Fibroblast of peridontal ligament (primary cell): Measurements from ENCODE around the gene WDR70.
"Not testable (repeated sequence)": the region's sequence is repeated elsewhere in the genome, so short reads cannot be mapped to it uniquely, and the experiment has no call there.

ENCODE experiments used
- DNase-seq: peaks from one replicate; pipeline ENCODE4 v3.0.0-alpha.2; 2010; ENCODE audit errors: extremely low read depth

Gene WDR70

GRCh38 chr5:37517686-37518085 is 138.6 kb downstream of the WDR70 start:
- DNase-seq: no peak

DNA sequence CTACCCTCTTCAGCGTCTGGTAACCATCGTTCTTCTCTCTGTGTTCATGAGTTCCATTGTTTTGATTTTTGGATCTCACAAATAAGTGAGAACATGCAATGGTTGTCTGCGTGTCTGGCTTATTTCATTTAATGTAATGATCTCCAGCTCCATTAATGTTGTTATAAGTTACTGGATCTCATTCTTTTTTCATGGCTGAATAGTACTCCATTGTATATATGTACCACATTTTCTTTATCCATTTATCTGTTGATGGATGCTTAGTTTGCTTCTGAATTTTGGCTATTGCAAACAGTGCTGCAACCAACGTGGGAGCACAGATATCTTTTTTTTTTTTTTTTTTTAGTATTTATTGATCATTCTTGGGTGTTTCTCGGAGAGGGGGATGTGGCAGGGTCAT is 139.2 kb downstream of the WDR70 start:
- DNase-seq: not testable (repeated sequence)

DNA sequence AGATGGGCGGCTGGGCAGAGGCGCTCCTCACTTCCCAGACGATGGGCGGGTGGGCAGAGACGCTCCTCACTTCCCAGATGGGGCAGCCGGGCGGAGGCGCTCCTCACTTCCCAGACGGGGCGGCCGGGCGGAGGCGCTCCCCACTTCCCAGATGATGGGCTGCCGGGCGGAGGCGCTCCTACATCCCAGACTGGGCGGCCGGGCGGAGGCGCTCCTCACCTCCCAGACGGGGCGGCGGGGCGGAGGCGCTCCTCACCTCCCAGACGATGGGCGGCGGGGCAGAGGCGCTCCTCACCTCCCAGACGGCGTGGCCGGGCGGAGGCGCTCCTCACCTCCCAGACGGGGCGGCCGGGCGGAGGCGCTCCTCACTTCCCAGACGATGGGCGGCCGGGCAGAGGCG is 140.2 kb downstream of the WDR70 start:
- no peak for DNase-seq

DNA sequence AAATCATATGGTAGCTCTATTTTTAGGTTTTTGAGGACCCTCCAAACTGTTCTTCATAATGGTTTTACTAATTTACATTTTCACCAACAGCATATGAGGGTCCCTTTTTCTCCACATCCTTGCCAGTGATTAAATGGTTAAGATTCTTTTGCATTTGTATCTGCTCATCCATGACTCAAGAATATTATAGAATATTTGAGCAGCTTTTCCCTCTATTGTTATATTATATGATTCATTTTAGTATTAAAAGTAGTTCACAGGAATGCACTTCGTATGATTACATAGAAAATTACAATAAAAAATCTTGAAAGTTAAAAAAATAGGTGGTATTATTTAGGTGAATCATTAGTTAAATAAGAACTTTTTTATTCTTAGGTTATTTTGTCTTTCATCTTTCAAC is 140.7 kb downstream of the WDR70 start:
- no peak for DNase-seq

GRCh38 chr5:37520811-37521210 is 141.7 kb downstream of the WDR70 start:
- DNase-seq: no peak

- DNase-seq: no peak
Observed at GRCh38 chr5:37532976-37533740, 154.0 kb downstream of the WDR70 start.

- no peak for DNase-seq
Observed at GRCh38 chr5:37533851-37534250, 154.7 kb downstream of the WDR70 start.

DNA sequence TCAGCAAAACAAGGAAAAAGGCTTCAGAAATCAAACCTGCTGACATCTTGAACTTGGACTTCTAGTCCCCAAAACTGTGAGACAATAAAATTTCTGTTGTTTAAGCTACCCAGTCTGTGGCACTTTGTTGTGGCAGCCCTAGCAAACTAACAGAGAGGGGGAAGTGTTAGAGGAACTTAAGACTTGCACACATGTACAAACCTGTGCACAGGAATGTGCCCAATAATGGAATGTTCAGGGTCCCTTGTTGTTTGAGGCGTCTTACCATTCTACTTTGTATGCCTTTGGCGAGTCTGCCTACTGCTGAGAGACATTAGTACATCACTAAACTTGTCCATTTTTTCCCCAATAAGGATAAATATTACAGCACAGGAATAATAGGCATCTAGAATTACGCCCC is 160.3 kb downstream of the WDR70 start:
- DNase-seq: no peak

GRCh38 chr5:37543216-37543615 is 164.1 kb downstream of the WDR70 start:
- no peak for DNase-seq

- DNase-seq: no peak
Observed at GRCh38 chr5:37549411-37549810, 170.3 kb downstream of the WDR70 start.

- no peak for DNase-seq
Observed at GRCh38 chr5:37552161-37552560, 173.0 kb downstream of the WDR70 start.

- DNase-seq: peak; percentile 21
Observed at GRCh38 chr5:37552770-37553719, 173.9 kb downstream of the WDR70 start.

DNA sequence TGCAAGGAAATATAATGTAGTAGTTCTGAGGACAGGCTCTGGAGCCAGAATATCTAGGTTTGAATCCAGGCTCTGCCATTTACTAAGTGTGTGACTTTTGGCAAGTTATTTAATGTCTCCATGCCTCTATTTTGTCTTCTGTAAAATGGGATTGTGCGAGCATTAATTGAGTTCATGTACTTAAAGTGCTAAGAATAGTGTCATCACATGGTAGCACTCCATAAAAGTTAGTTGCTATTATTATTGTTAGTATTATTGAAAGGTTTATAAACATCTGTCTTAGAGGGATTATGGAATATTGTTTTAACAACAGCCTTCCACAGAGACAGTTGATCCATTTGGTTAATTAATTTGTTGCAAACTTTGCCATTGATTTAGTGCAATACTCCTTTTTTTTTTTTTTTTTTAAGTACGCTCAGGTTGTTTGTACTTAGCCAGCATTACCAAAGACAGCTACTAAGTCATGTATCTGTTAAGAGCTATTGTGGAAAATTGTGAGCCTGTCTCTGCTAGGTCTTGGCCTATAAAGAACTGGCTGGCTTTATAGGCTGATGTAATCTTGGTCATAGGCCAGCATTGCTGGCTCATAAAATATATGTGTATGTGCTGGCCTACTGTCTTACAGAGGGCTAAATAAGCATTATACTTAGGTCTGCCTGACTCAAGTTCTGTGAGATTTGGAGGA is 174.7 kb downstream of the WDR70 start:
- DNase-seq: peak; percentile 55

- DNase-seq: no peak
Observed at GRCh38 chr5:37554405-37554739, 175.3 kb downstream of the WDR70 start.

DNA sequence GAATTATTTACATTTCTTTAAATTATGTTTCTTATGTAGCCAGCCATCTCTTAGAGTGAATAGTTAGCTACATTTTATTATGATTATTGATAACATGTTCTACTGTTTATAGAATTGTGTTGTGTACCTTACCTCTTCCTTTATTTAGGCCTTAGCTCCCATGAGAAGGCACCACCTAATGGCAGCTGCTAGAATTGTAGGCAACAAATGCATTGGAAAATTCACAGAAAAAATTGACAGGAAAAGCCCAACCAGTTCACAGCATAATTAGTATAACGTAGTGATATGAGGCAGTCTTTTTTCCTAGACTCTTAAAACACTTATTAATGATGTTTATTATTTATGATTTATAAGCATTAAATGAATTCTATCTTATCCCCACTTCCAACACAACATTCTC is 175.8 kb downstream of the WDR70 start:
- no peak for DNase-seq

DNA sequence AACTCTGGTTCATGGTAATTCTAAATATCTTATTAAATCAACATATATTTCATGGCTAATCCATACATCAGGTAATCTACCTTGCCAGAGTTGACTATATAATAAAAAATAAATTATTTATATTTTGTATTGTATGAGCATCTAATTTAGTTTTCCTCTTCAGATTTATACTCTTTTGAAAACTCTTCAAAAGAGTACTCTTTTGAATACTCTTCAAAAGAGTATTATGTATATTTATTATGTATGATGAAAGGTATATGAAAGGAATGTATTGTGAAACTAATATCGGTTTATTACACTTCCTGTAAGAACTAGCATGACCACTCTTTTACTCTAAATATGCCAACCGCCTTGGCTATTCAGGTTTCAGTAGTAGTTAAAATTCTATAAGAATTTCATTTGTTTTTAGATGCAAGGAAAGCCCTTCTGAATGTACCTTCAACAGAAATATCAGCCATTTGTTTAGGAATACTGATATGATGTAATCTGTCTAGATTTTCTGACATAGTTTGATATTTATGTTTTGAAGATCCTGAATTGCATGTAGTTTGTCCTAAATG is 178.7 kb downstream of the WDR70 start:
- DNase-seq: no peak

GRCh38 chr5:37565062-37565670 is 186.0 kb downstream of the WDR70 start:
- no peak for DNase-seq

- no peak for DNase-seq
Observed at GRCh38 chr5:37567566-37567965, 188.4 kb downstream of the WDR70 start.

- no peak for DNase-seq
Observed at GRCh38 chr5:37568018-37568753, 189.1 kb downstream of the WDR70 start.

DNA sequence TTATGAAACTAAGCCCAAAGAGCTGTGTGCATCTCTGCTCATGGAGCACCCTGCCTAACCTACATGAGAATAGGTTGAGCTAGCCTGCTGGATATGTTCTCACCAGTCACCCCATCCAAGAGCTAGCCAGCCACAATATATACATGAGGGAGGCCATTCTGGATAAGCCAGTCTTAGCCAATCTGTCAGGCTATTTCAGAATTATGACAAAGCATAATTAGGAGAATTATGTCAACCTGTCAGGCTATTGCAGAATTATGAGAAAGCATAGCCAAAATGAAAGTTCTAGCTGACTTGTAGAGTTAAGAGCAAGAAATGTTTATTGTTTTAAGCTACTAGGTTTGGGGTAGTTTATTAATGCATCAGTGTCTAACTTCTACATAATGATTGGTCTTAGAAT is 189.8 kb downstream of the WDR70 start:
- no peak for DNase-seq

DNA sequence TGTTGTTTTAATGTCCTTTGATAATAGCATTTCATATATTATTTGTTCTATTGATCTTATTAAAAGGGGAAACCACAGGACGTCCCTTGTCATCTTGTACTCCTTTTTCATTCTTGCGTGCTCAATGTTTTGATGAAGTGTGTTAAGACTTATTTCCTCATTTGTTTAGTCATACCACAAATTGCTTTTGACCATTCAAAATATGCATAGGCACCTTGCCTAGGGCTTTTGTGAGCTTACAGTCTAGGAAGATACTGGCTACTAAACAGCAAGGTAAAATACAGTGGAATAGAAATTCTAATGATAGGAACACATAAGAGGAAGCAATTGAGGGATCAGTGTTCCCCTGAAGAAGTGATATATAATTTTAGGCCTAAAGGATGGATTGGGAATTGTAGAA is 190.3 kb downstream of the WDR70 start:
- no peak for DNase-seq
